CD14-positive monocyte (primary cell): ENCODE data around the gene MAML3. TPM values are rescaled to one million over a fixed set of nuclear protein-coding genes. Genes with fewer than 3 reads are reported as not detected.

Experiments used
- DNase-seq, 3 donors: peaks; one replicate each; pipeline ENCODE4 v3.0.0-alpha.2; 2011 to 2022
- H2AFZ ChIP-seq: 2 replicates; pipeline ENCODE4 v1.6.0; 2012; ENCODE audit warnings: mild to moderate bottlenecking, low read depth, low read length, inconsistent platforms; ENCODE audit not compliant: insufficient read depth, poor library complexity, severe bottlenecking
- H3K27ac ChIP-seq, 2 donors: 1 replicate in 1 of 2; 2 replicates in 1 of 2; pipeline ENCODE4 v1.5.1; 2012 to 2013; ENCODE audit warnings: low read length in 2 of 2, control low read depth in 1 of 2, inconsistent platforms in 1 of 2, low read depth in 1 of 2, mild to moderate bottlenecking in 1 of 2
- H3K27me3 ChIP-seq, 2 donors: one replicate each; pipeline versions ENCODE4 v1.6.0 to v1.6.1; 2011 to 2013; ENCODE audit warnings: low read length in 2 of 2; ENCODE audit not compliant: control insufficient read depth in 2 of 2, insufficient read depth in 2 of 2
- H3K36me3 ChIP-seq, 2 donors: replicated peaks in 1 of 2; 1 replicate in 1 of 2; 2 replicates in 1 of 2; pipeline versions ENCODE4 v1.5.1 to v1.6.1; 2012 to 2013; ENCODE audit warnings: low read length in 2 of 2, control low read depth in 1 of 2, inconsistent platforms in 1 of 2, mild to moderate bottlenecking in 1 of 2; ENCODE audit not compliant: insufficient read depth in 2 of 2, control insufficient read depth in 1 of 2
- H3K4me1 ChIP-seq, 2 donors: 1 replicate in 1 of 2; 2 replicates in 1 of 2; pipeline versions ENCODE4 v1.5.1 to v1.6.1; 2012 to 2013; ENCODE audit warnings: low read length in 2 of 2, control low read depth in 1 of 2, inconsistent platforms in 1 of 2, mild to moderate bottlenecking in 1 of 2, moderate library complexity in 1 of 2; ENCODE audit not compliant: insufficient read depth in 2 of 2, control insufficient read depth in 1 of 2
- H3K4me2 ChIP-seq: replicated peaks from 2 replicates; pipeline ENCODE3; 2012; ENCODE audit warnings: low read length, moderate library complexity, mild to moderate bottlenecking; ENCODE audit not compliant: poor library complexity, severe bottlenecking; ENCODE audit errors: extremely low read depth
- H3K4me3 ChIP-seq, 3 experiments: fragments of 200-600 bp in 1 of 3; sonication (generic) in 1 of 3; replicated peaks in 1 of 3; 1 replicate in 2 of 3; 2 replicates in 1 of 3; pipeline ENCODE4 v1.5.1; 2011 to 2013; ENCODE audit warnings: low read length in 3 of 3, mild to moderate bottlenecking in 3 of 3, control low read depth in 2 of 3, low read depth in 2 of 3, inconsistent platforms in 1 of 3, moderate library complexity in 1 of 3
- H3K79me2 ChIP-seq: 2 replicates; pipeline ENCODE4 v1.6.0; 2012; ENCODE audit warnings: mild to moderate bottlenecking, control low read depth, inconsistent platforms, low read length, moderate library complexity; ENCODE audit not compliant: insufficient read depth
- H3K9ac ChIP-seq: 2 replicates; pipeline ENCODE4 v1.6.0; 2017; ENCODE audit warnings: low read length, mild to moderate bottlenecking; ENCODE audit not compliant: insufficient read depth, poor library complexity, severe bottlenecking
- H3K9me3 ChIP-seq, 2 donors: replicated peaks in 1 of 2; 1 replicate in 1 of 2; 2 replicates in 1 of 2; pipeline versions ENCODE4 v1.5.1 to v1.6.1; 2012 to 2013; ENCODE audit warnings: low read length in 2 of 2, control low read depth in 1 of 2; ENCODE audit not compliant: control insufficient read depth in 1 of 2, insufficient read depth in 1 of 2
- H4K20me1 ChIP-seq: 2 replicates; pipeline ENCODE4 v1.6.0; 2012; ENCODE audit warnings: mild to moderate bottlenecking, low read length, control low read depth, moderate library complexity; ENCODE audit not compliant: insufficient read depth
- H3K27ac Mint-ChIP-seq, 7 donors: one replicate each; pipeline ENCODE4 v1.8.0; 2020; ENCODE audit warnings: mild to moderate bottlenecking in 7 of 7, mixed read lengths in 7 of 7, moderate library complexity in 6 of 7, inconsistent platforms in 2 of 7
- H3K27me3 Mint-ChIP-seq, 3 donors: one replicate each; pipeline ENCODE4 v1.8.0; 2021 to 2022; ENCODE audit warnings: low read depth in 3 of 3, mild to moderate bottlenecking in 3 of 3, mixed read lengths in 3 of 3, moderate library complexity in 3 of 3, inconsistent platforms in 1 of 3
- H3K36me3 Mint-ChIP-seq, 2 donors: one replicate each; pipeline ENCODE4 v1.8.0; 2020; ENCODE audit warnings: mixed read lengths in 2 of 2, inconsistent platforms in 1 of 2, mild to moderate bottlenecking in 1 of 2
- H3K4me1 Mint-ChIP-seq: one replicate; pipeline ENCODE4 v1.8.0; 2020; ENCODE audit warnings: mild to moderate bottlenecking, mixed read lengths
- H3K4me3 Mint-ChIP-seq, 2 donors: one replicate each; pipeline ENCODE4 v1.8.0; 2020; ENCODE audit warnings: mild to moderate bottlenecking in 2 of 2, mixed read lengths in 2 of 2, moderate library complexity in 1 of 2
- H3K9me3 Mint-ChIP-seq, 7 donors: one replicate each; pipeline ENCODE4 v1.8.0; 2020 to 2022; ENCODE audit warnings: mixed read lengths in 7 of 7, mild to moderate bottlenecking in 6 of 7, moderate library complexity in 6 of 7, inconsistent platforms in 2 of 7
- WGBS: methylation state at CpG from one replicate; pipeline ENCODE4 v1.1.5; 2013; ENCODE audit warnings: missing lambda C conversion rate; ENCODE audit not compliant: insufficient coverage; 5-methylcytosine and 5-hydroxymethylcytosine counted together
- intact Hi-C, 2 donors: fragments of 100-400 bp; cut with micrococcal nuclease; formaldehyde crosslinking; loops; one replicate each; pipeline versions ENCODE4 v1.15.0 to v1.15.1; 2023
- polyA plus RNA-seq, 3 donors: library from polyadenylated mRNA; depleted of rRNA in 1 of 3; unstranded in 2 of 3; stranded (reverse) in 1 of 3; fragments of 300-500 nt in 2 of 3; fragments of >200 nt in 1 of 3; fragmentation: Illumina TruSeq in 2 of 3; gene quantifications; 1 replicate in 2 of 3; 2 replicates in 1 of 3; pipeline ENCODE4 v1.2.3, GENCODE V29; 2012 to 2021
- TF ChIP-seq, protein P1 (sequence below): fragments of 200-600 bp; IDR thresholded peaks from one replicate; pipeline ENCODE4 v1.8.0; 2022; ENCODE audit warnings: antibody characterized with exemption, mild to moderate bottlenecking

The MAML3 gene
- polyA plus RNA-seq, 3 donors: 1.5 to 6.5 (median 2.3) TPM

DNA sequence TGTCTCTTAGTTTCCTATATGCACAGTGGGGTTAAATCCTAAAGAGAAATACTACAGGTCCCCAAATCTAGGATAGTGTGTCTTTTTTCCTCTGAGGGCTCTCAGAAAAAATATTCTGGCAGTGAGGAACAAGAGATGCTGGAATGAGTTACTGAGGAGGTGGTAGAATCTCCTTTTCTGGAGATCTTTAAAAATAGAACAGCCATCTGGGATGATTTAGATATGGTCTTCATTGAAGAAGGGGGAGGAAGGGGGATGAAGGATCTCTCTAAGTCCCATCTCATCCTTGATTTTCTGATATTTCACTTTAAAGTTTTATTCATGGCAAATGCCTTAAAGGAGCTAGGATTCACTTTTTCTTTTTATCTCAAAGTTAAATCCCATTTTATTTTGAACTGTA is 235.0 kb downstream of the MAML3 start:
- no peak overlapping the region for H3K27ac Mint-ChIP-seq
- H3K4me3 ChIP-seq: no peak overlapping the region
- H3K27me3 ChIP-seq: no peaks in the 10 kb centered on the region
- H3K4me3 Mint-ChIP-seq: no peak overlapping the region
- H3K4me1 ChIP-seq: no peaks in the 10 kb centered on the region
- peaks cover 10% of the 10 kb centered on the region for H3K4me1 Mint-ChIP-seq
- intact Hi-C loops: no loop called here
- H3K4me2 ChIP-seq: no peak overlapping the region
- H3K9ac ChIP-seq: no peak overlapping the region
- H3K9me3 ChIP-seq: no peaks in the 10 kb centered on the region
- TF ChIP-seq, protein P1, sequence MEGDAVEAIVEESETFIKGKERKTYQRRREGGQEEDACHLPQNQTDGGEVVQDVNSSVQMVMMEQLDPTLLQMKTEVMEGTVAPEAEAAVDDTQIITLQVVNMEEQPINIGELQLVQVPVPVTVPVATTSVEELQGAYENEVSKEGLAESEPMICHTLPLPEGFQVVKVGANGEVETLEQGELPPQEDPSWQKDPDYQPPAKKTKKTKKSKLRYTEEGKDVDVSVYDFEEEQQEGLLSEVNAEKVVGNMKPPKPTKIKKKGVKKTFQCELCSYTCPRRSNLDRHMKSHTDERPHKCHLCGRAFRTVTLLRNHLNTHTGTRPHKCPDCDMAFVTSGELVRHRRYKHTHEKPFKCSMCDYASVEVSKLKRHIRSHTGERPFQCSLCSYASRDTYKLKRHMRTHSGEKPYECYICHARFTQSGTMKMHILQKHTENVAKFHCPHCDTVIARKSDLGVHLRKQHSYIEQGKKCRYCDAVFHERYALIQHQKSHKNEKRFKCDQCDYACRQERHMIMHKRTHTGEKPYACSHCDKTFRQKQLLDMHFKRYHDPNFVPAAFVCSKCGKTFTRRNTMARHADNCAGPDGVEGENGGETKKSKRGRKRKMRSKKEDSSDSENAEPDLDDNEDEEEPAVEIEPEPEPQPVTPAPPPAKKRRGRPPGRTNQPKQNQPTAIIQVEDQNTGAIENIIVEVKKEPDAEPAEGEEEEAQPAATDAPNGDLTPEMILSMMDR: no peak
- DNase-seq: no peak
- no peak overlapping the region for H2AFZ ChIP-seq
- peaks cover 47% of the 10 kb centered on the region for H4K20me1 ChIP-seq
- H3K36me3 ChIP-seq: no peaks in the 10 kb centered on the region
- H3K9me3 Mint-ChIP-seq: no peaks in the 10 kb centered on the region
- H3K27ac ChIP-seq: no peak overlapping the region
- H3K79me2 ChIP-seq: no peaks in the 10 kb centered on the region
- H3K27me3 Mint-ChIP-seq: peaks cover 1 to 5% (median 1%) of the 10 kb centered on the region in 3 donors
- peaks cover 2 to 3% of the 10 kb centered on the region in 2 donors for H3K36me3 Mint-ChIP-seq

DNA sequence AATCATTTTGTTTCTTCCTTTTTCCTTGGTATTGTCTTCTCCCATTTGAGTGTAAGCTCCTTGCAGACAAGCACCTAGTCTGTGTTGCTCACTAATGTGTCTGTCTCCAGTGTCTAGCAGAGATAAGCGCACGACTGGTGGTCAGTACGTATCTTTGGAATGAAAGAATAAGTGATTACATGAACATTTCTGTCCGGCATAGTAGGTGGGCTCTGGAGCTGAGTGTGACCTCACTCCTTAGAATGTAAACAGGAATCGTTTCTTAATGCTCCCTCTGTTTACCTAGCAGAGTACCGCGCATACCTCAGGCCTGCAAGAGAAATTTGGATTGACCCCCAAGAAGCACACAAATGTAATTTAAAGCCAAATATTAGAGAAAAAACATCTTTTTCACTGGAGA is 235.4 kb downstream of the MAML3 start:
- no peaks in the 10 kb centered on the region for H3K79me2 ChIP-seq
- WGBS: 97% methylated on average over 4 of the region's 7 CpGs
- H3K9me3 Mint-ChIP-seq: no peaks in the 10 kb centered on the region

More for the DNA sequence above, 235.4 kb downstream of the MAML3 start:
- H3K9me3 ChIP-seq: no peaks in the 10 kb centered on the region
- intact Hi-C loops: no loop called here
- H3K4me1 Mint-ChIP-seq: peaks cover 10% of the 10 kb centered on the region
- H3K27me3 Mint-ChIP-seq: peaks cover 1 to 2% (median 1%) of the 10 kb centered on the region in 3 donors
- TF ChIP-seq, protein P1: no peak
- no peaks in the 10 kb centered on the region for H3K27me3 ChIP-seq
- H3K27ac ChIP-seq: no peak overlapping the region
- H3K27ac Mint-ChIP-seq: no peak overlapping the region
- H2AFZ ChIP-seq: no peak overlapping the region
- H3K4me1 ChIP-seq: no peaks in the 10 kb centered on the region
- H3K4me3 Mint-ChIP-seq: no peak overlapping the region
- no peak overlapping the region for H3K4me2 ChIP-seq
- no peaks in the 10 kb centered on the region for H3K36me3 ChIP-seq
- DNase-seq: no peak
- no peak overlapping the region for H3K9ac ChIP-seq
- no peak overlapping the region for H3K4me3 ChIP-seq
- peaks cover 2 to 3% of the 10 kb centered on the region in 2 donors for H3K36me3 Mint-ChIP-seq
- H4K20me1 ChIP-seq: peaks cover 47% of the 10 kb centered on the region
